GM23338 (cell line): ENCODE measurements around the gene PCDHGB1. TPM values are rescaled to one million over a fixed set of nuclear protein-coding genes. Genes with fewer than 3 reads are reported as not detected.

ENCODE experiments used
- CTCF ChIP-seq, 2 experiments: fragments of 200-600 bp in 1 of 2; sonication (generic) in 1 of 2; conservative IDR thresholded peaks; 2 replicates each; pipeline versions ENCODE4 v1.5.1 to v1.6.1; 2016 to 2017; ENCODE audit warnings: antibody characterized with exemption in 2 of 2, low read depth in 2 of 2, mild to moderate bottlenecking in 2 of 2, moderate library complexity in 1 of 2
- ZNF462 ChIP-seq: fragments of 250-450 bp; sonication (Bioruptor Pico); IDR thresholded peaks from 2 replicates; pipeline ENCODE4 v1.5.0; 2020; ENCODE audit warnings: mild to moderate bottlenecking, moderate library complexity
- polyA plus RNA-seq: library from polyadenylated mRNA; unstranded; fragments of >200 nt; fragmentation: Nextera tagmentation; extraction: Ambion mirVana; gene quantifications from 2 replicates; pipeline ENCODE4 v1.2.1, GENCODE V29; 2016
- total RNA-seq: library from RNA; depleted of rRNA; stranded (reverse); fragments of >200 nt; shearing (Covaris generic); gene quantifications from 2 replicates; pipeline ENCODE4 v1.2.3, GENCODE V29; 2014; rRNA removed

Gene PCDHGB1
- total and polyA plus RNA-seq, 2 experiments from 2014 or later: 0.74 to 9.1 TPM

- no peak for TF ChIP-seq ZNF462
- TF ChIP-seq CTCF (conservative IDR thresholded peaks at IDR 0.05; ENCODE audit: low read depth in 2 of 2): no peak
These were observed 49.8 kb downstream of the PCDHGB1 start (continued) for GRCh38 chr5:141399555-141400258.

Other genes with a start within 250 kb of the PCDHGB1 start
Only the 30 nearest of the 37 such genes appear.
- gene PCDHB9, start 162.9 kb upstream of the PCDHGB1 start, total RNA-seq: 0.63 and 0.78 TPM in 2 replicates
- 0.27 and 0.45 TPM in 2 replicates for gene PCDHB9, start 162.9 kb upstream of the PCDHGB1 start, polyA plus RNA-seq
- 0.89 and 2.7 TPM in 2 replicates for gene PCDHB10, start 157.7 kb upstream of the PCDHGB1 start, total RNA-seq
- gene PCDHB10, start 157.7 kb upstream of the PCDHGB1 start, polyA plus RNA-seq: 1.6 and 1.7 TPM in 2 replicates
- gene PCDHB11, start 150.5 kb upstream of the PCDHGB1 start, total RNA-seq: 0.47 and 1.3 TPM in 2 replicates
- gene PCDHB11, start 150.5 kb upstream of the PCDHGB1 start, polyA plus RNA-seq: 0.19 and 0.33 TPM in 2 replicates
- gene PCDHB12, start 141.4 kb upstream of the PCDHGB1 start, total RNA-seq: 3.7 and 4.3 TPM in 2 replicates
- 0.80 and 1.3 TPM in 2 replicates for gene PCDHB12, start 141.4 kb upstream of the PCDHGB1 start, polyA plus RNA-seq
- gene PCDHB13, start 136.2 kb upstream of the PCDHGB1 start, total RNA-seq: 2.4 and 3.5 TPM in 2 replicates
- gene PCDHB13, start 136.2 kb upstream of the PCDHGB1 start, polyA plus RNA-seq: 0.87 and 1.1 TPM in 2 replicates
- 3.2 and 4.1 TPM in 2 replicates for gene PCDHB14, start 126.8 kb upstream of the PCDHGB1 start, total RNA-seq
- gene PCDHB14, start 126.8 kb upstream of the PCDHGB1 start, polyA plus RNA-seq: 0.71 and 0.83 TPM in 2 replicates
- 8.0 and 12.1 TPM in 2 replicates for gene PCDHB15, start 104.7 kb upstream of the PCDHGB1 start, total RNA-seq
- 4.9 and 6.1 TPM in 2 replicates for gene PCDHB15, start 104.7 kb upstream of the PCDHGB1 start, polyA plus RNA-seq
- gene SLC25A2, start 46.0 kb upstream of the PCDHGB1 start, total RNA-seq: not detected in 2 replicates
- gene SLC25A2, start 46.0 kb upstream of the PCDHGB1 start, polyA plus RNA-seq: not detected in 2 replicates
- 92.0 and 107 TPM in 2 replicates for gene TAF7, start 29.3 kb upstream of the PCDHGB1 start, total RNA-seq
- gene TAF7, start 29.3 kb upstream of the PCDHGB1 start, polyA plus RNA-seq: 187 and 217 TPM in 2 replicates
- 1.7 and 2.2 TPM in 2 replicates for gene PCDHGA1, start 19.6 kb upstream of the PCDHGB1 start, total RNA-seq
- gene PCDHGA1, start 19.6 kb upstream of the PCDHGB1 start, polyA plus RNA-seq: 0.07 and 0.39 TPM in 2 replicates
- gene PCDHGA2, start 11.3 kb upstream of the PCDHGB1 start, total RNA-seq: 0.82 and 1.0 TPM in 2 replicates
- gene PCDHGA2, start 11.3 kb upstream of the PCDHGB1 start, polyA plus RNA-seq: 0.17 and 0.45 TPM in 2 replicates
- gene PCDHGA3, start 6.3 kb upstream of the PCDHGB1 start, total RNA-seq: 0.90 and 1.2 TPM in 2 replicates
- gene PCDHGA3, start 6.3 kb upstream of the PCDHGB1 start, polyA plus RNA-seq: 0.28 and 0.63 TPM in 2 replicates
- 4.2 and 7.2 TPM in 2 replicates for gene PCDHGA4, start 4.9 kb downstream of the PCDHGB1 start, total RNA-seq
- 0.33 and 0.99 TPM in 2 replicates for gene PCDHGA4, start 4.9 kb downstream of the PCDHGB1 start, polyA plus RNA-seq
- gene PCDHGB2, start 9.9 kb downstream of the PCDHGB1 start, total RNA-seq: 5.0 and 5.8 TPM in 2 replicates
- gene PCDHGB2, start 9.9 kb downstream of the PCDHGB1 start, polyA plus RNA-seq: 0.87 and 1.2 TPM in 2 replicates
- gene PCDHGA5, start 14.1 kb downstream of the PCDHGB1 start, total RNA-seq: 2.9 and 3.1 TPM in 2 replicates
- 0.49 and 0.55 TPM in 2 replicates for gene PCDHGA5, start 14.1 kb downstream of the PCDHGB1 start, polyA plus RNA-seq
- gene PCDHGB3, start 20.1 kb downstream of the PCDHGB1 start, total RNA-seq: 4.8 and 5.8 TPM in 2 replicates
- 0.24 and 0.26 TPM in 2 replicates for gene PCDHGB3, start 20.1 kb downstream of the PCDHGB1 start, polyA plus RNA-seq
- gene PCDHGA6, start 23.8 kb downstream of the PCDHGB1 start, total RNA-seq: 4.5 and 4.8 TPM in 2 replicates
- gene PCDHGA6, start 23.8 kb downstream of the PCDHGB1 start, polyA plus RNA-seq: 0.99 and 1.2 TPM in 2 replicates
- 2.9 and 4.4 TPM in 2 replicates for gene PCDHGA7, start 32.6 kb downstream of the PCDHGB1 start, total RNA-seq
- gene PCDHGA7, start 32.6 kb downstream of the PCDHGB1 start, polyA plus RNA-seq: 0.44 and 0.50 TPM in 2 replicates
- 13.0 and 16.6 TPM in 2 replicates for gene PCDHGB4, start 37.6 kb downstream of the PCDHGB1 start, total RNA-seq
- 3.0 and 3.5 TPM in 2 replicates for gene PCDHGB4, start 37.6 kb downstream of the PCDHGB1 start, polyA plus RNA-seq
- gene PCDHGA8, start 42.5 kb downstream of the PCDHGB1 start, total RNA-seq: 4.6 and 5.3 TPM in 2 replicates
- 0.70 and 1.1 TPM in 2 replicates for gene PCDHGA8, start 42.5 kb downstream of the PCDHGB1 start, polyA plus RNA-seq
- gene PCDHGB5, start 47.8 kb downstream of the PCDHGB1 start, total RNA-seq: 15.7 and 18.5 TPM in 2 replicates
- gene PCDHGB5, start 47.8 kb downstream of the PCDHGB1 start, polyA plus RNA-seq: 1.7 and 2.5 TPM in 2 replicates
- gene PCDHGA9, start 52.7 kb downstream of the PCDHGB1 start, total RNA-seq: 5.5 and 7.8 TPM in 2 replicates
- 0.50 and 0.54 TPM in 2 replicates for gene PCDHGA9, start 52.7 kb downstream of the PCDHGB1 start, polyA plus RNA-seq
- 7.1 and 8.1 TPM in 2 replicates for gene PCDHGB6, start 57.9 kb downstream of the PCDHGB1 start, total RNA-seq
- gene PCDHGB6, start 57.9 kb downstream of the PCDHGB1 start, polyA plus RNA-seq: 1.6 and 2.8 TPM in 2 replicates
- 3.4 and 6.5 TPM in 2 replicates for gene PCDHGA10, start 62.9 kb downstream of the PCDHGB1 start, total RNA-seq
- 1.6 and 2.1 TPM in 2 replicates for gene PCDHGA10, start 62.9 kb downstream of the PCDHGB1 start, polyA plus RNA-seq
- 5.8 and 11.7 TPM in 2 replicates for gene PCDHGB7, start 67.6 kb downstream of the PCDHGB1 start, total RNA-seq
- gene PCDHGB7, start 67.6 kb downstream of the PCDHGB1 start, polyA plus RNA-seq: 0.94 and 1.4 TPM in 2 replicates
- 8.9 and 10.7 TPM in 2 replicates for gene PCDHGA11, start 71.0 kb downstream of the PCDHGB1 start, total RNA-seq
- 2.3 and 3.0 TPM in 2 replicates for gene PCDHGA11, start 71.0 kb downstream of the PCDHGB1 start, polyA plus RNA-seq
- gene PCDHGA12, start 80.4 kb downstream of the PCDHGB1 start, total RNA-seq: 3.3 and 3.5 TPM in 2 replicates
- 0.68 TPM in 2 replicates for gene PCDHGA12, start 80.4 kb downstream of the PCDHGB1 start, polyA plus RNA-seq
- gene PCDHGC3, start 125.9 kb downstream of the PCDHGB1 start, total RNA-seq: 12.9 and 13.3 TPM in 2 replicates
- 13.8 and 14.4 TPM in 2 replicates for gene PCDHGC3, start 125.9 kb downstream of the PCDHGB1 start, polyA plus RNA-seq
- 2.3 and 3.0 TPM in 2 replicates for gene PCDHGC4, start 134.9 kb downstream of the PCDHGB1 start, total RNA-seq
- gene PCDHGC4, start 134.9 kb downstream of the PCDHGB1 start, polyA plus RNA-seq: 0.31 TPM in 1 of 2 replicates, not detected in the other
- gene PCDHGC5, start 139.0 kb downstream of the PCDHGB1 start, total RNA-seq: 0.54 and 1.5 TPM in 2 replicates
- 0.16 TPM in 1 of 2 replicates, not detected in the other for gene PCDHGC5, start 139.0 kb downstream of the PCDHGB1 start, polyA plus RNA-seq